DMS 273 (cell line): ENCODE results near the gene FRMD4A.
A peak's percentile ranks its signal among the peaks of the same experiment; 100 is the strongest.

Source experiments
- DNase-seq: peaks from one replicate; lab custom pipeline; 2025; ENCODE audit not compliant: unreplicated experiment; lab: John Stamatoyannopoulos, UW

The FRMD4A gene

DNA sequence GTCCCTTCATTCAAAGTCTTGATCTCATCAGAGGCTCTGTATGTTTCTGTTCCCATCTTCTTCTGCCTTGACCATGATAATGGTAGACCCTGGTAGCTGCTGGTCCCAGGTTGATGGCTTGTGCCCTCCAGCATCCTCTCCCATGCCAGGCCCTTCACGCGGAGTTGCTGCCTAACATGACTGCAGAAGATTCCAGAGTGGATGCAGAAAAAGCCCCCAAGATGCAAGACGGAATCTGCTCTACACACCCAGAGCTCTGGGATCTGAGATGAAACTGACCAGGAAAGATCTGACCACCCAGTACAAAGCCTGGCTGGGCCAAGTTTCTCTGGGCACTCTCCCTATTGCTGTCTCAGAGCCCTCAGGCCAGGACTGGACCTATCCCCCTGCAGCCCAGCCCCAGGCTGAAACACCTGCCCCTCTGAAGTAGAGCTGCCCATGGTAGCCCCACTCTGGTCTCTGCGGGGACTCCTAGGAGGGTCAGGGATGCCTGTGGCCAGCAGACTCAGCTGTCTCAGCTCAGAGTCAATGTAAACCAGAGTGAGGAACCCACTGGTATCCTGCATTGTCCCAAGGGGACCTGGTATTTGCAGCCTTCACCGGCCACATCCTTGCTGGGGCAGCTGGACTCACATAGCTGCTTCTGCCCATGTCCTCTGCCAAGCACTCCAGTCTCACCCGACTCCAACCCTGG is 9.5 kb upstream of the FRMD4A start:
- no peak for DNase-seq

DNA sequence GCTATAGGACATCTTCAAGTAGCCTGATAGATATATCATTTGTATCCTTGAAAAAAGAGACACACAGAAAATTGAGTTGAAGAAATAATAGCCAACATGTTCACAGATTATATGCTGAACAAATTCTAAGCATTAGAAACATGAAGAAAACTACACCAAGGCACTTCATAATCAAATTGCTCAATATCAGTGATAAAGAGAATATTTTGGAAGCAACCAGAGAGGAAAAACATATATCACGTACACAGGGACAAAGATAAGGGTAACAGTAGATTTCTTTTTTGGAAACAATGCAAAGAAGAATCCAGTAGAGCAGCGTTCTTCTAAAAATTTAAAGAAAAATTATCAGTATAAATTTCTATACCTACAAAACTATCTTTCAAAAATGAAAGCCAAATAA is 6.0 kb upstream of the FRMD4A start:
- no peak for DNase-seq

GRCh38 chr10:14334771-14335170 is 4.0 kb upstream of the FRMD4A start:
- DNase-seq, result no peak

DNA sequence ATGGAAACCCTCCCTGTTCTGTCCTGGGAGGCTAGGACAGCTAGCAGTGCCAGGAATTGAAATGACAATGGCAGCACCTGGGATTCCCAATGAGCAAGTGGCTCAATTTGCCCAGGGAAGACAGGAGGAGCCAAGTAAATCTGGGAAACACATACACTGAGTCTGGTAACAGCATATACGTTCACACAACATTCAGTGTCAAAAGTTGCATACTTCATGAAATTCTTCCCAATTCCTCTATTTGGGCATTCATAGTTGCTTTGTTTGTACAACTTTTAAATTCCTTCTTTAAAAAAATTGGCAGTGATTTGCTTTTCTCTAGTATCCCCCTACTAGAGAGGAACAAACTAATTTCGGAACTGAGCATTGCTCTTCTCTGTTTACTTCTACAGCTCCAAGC is 2.9 kb upstream of the FRMD4A start:
- no peak for DNase-seq

GRCh38 chr10:14332903-14333302 is 2.2 kb upstream of the FRMD4A start:
- DNase-seq, result no peak

GRCh38 chr10:14329746-14330173 is 964 bp downstream of the FRMD4A start:
- DNase-seq, result no peak

- no peak for DNase-seq
Measured at GRCh38 chr10:14328881-14329672, 1.6 kb downstream of the FRMD4A start.

- no peak for DNase-seq
Measured at GRCh38 chr10:14327527-14327926, 3.2 kb downstream of the FRMD4A start.

DNA sequence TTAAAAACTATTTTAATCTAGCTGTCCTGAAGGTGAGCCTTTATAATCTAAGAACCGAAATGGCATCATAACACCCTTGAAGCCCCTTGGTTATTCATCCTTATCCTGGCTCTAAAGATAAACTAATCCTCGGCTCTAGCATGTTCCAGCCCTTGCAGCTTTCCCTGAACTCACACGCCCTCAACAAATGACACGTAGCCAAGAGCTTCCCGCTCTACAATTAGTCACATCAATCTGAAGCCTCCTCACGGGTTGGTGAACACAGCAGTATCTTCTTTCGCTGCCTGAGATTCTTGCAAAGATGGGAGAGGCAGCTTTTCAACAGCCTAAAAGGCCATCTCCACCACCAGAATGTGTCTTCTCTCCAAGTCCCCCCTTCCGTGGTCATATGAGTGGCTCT is 4.1 kb downstream of the FRMD4A start:
- no peak for DNase-seq

GRCh38 chr10:14325325-14325955 is 5.3 kb downstream of the FRMD4A start:
- peak; percentile 65 for DNase-seq

DNA sequence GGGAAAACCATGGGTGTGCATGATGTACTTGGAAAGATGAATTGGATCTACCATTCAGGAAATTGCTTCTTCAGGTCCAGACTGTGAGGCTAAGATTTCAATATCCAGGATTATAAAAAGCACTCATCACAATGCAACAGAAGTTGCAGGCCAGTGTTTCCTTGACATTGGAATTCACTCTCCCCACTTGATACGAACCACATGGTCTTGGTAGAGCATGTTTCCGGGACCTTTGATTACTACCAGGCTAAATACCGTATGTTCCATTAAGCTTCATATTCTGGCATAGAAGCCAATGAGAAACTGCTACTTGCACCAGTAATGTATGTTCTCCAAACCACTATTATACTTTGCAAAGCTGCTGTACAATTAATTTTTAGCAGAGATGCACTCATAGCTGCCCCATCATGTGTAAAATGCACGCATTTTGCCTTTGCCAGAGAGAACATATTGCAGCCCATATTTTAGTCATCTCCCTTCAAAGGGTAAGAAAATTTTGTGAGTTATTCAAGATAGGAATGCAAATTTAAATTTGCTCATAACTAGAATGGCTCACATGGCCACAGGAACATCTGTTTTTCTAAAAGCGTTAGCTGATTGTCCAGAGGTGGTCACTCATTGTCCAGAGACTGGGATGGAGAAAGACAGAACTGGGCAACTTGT is 8.1 kb downstream of the FRMD4A start:
- no peak for DNase-seq

- no peak for DNase-seq
Measured at GRCh38 chr10:14318007-14318406, 12.7 kb downstream of the FRMD4A start.

- DNase-seq, result peak; percentile 74
Measured at GRCh38 chr10:14312014-14312413, 18.7 kb downstream of the FRMD4A start.

DNA sequence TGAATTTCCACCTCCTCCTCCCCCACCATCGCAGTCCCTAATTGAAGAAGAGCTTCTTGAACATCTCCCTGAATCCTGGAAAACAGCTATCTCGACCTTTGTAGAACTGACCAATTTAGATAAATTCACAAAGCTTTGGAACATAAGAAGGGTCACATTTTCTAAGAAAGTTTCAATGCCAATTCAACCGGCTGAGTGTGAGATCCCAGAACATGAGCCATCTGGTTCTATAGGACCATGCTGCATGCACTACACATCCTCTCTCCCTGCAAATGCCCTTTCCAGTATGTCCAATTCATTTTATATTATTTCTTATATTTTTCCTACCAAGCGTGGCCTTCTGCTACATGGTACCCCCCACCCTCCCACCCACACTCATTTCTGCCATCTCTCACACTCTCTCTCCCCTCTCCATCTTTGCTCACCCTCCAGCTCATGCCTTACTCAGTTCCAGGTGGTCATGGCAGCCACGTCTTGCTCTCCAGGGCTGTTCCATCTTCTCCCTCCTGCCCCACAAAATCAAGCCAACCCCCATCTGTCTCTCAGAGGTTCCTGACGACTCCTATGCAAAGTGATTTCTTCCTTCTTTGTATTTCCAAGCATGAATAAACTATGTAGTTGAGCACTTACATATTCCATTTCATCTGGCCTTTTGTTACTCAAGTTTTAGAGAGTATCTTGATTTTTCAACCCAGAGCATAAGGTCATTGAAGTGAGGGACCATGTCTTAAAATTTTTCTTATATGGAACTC is 19.3 kb downstream of the FRMD4A start:
- peak; percentile 75 for DNase-seq

GRCh38 chr10:14309593-14309992 is 21.1 kb downstream of the FRMD4A start:
- no peak for DNase-seq

DNA sequence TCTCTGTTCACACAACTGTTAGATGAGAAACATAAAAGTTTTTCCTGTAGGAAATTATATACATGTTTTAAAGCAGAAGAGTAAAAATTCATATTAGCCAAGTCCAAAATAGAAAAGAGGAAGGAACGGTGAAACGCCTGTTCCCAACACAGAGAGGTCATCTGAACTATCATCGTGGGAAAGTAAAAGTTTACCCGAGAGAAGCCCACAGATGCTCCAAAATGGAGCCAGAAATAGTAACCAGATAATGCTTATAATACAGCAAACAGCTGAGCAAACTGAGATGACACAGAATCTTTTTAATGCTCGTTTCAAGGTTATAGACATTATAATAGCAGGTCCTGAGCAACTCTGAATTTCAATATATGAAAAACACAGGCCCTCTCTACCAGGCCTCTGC is 24.5 kb downstream of the FRMD4A start:
- no peak for DNase-seq

- DNase-seq, result no peak
Measured at GRCh38 chr10:14304046-14304445, 26.7 kb downstream of the FRMD4A start.

DNA sequence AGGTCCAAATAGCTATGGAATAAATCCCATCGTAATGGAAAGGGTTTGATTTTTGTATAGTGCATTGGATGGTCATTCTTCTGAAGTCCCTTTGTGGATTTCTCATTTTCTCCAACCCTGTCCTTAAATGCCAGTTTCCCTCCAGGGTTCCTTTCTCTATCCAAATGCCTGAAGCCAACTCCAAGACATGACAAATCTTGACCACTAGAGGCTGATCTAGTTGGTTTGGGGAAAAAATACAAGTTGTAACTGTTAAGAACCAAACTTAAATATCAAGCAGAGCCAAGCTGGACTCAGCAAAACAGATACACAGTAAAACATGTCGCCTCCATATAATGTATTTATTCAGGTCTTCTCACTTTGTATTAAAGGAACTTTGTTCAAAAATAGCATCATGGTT is 28.7 kb downstream of the FRMD4A start:
- peak; percentile 28 for DNase-seq

GRCh38 chr10:14299556-14299955 is 31.2 kb downstream of the FRMD4A start:
- DNase-seq, result no peak

- DNase-seq, result no peak
Measured at GRCh38 chr10:14296065-14296709, 34.5 kb downstream of the FRMD4A start.
